ENCODE measurements around the gene TBPL1.
"Not testable (repeated sequence)": the region's sequence is repeated elsewhere in the genome, so short reads cannot be mapped to it uniquely, and the experiment has no call there.

The TBPL1 gene

GRCh38 chr6:133977983-133978895, 25.2 kb downstream of the TBPL1 start:
- peak; percentile 30 to 49 for DNase-seq

- DNase-seq = no peak
These were observed 25.8 kb downstream of the TBPL1 start for GRCh38 chr6:133978896-133979240.

GRCh38 chr6:133979269-133979963, 26.4 kb downstream of the TBPL1 start:
- DNase-seq = not testable (repeated sequence)

- DNase-seq = no peak
These were observed 27.1 kb downstream of the TBPL1 start for GRCh38 chr6:133980168-133980567.

GRCh38 chr6:133983099-133983939, 30.3 kb downstream of the TBPL1 start:
- DNase-seq = peak; percentile 91 to 94

- no peak for DNase-seq
These were observed 32.9 kb downstream of the TBPL1 start for GRCh38 chr6:133985970-133986369.

GRCh38 chr6:133986942-133987341, 33.9 kb downstream of the TBPL1 start:
- DNase-seq = no peak

- DNase-seq = no peak
These were observed 36.5 kb downstream of the TBPL1 start for GRCh38 chr6:133989525-133989924.

- DNase-seq = no peak
These were observed 37.3 kb downstream of the TBPL1 start for GRCh38 chr6:133990321-133990720.

- DNase-seq = no peak
These were observed 38.1 kb downstream of the TBPL1 start for GRCh38 chr6:133991096-133991593.

- no peak for DNase-seq
These were observed 40.1 kb downstream of the TBPL1 start for GRCh38 chr6:133992992-133993680.

GRCh38 chr6:133995296-133995695, 42.3 kb downstream of the TBPL1 start:
- DNase-seq = no peak

- no peak for DNase-seq
These were observed 42.7 kb downstream of the TBPL1 start for GRCh38 chr6:133995758-133996157.

- no peak for DNase-seq
These were observed 44.2 kb downstream of the TBPL1 start for GRCh38 chr6:133997267-133997666.

- DNase-seq = no peak
These were observed 46.3 kb downstream of the TBPL1 start for GRCh38 chr6:133999305-133999704.

GRCh38 chr6:134000443-134000842, 47.4 kb downstream of the TBPL1 start:
- DNase-seq = no peak

GRCh38 chr6:134002821-134003220, 49.8 kb downstream of the TBPL1 start:
- no peak for DNase-seq

- DNase-seq = no peak
These were observed 50.5 kb downstream of the TBPL1 start for GRCh38 chr6:134003542-134003951.

GRCh38 chr6:134004714-134005113, 51.7 kb downstream of the TBPL1 start:
- DNase-seq = no peak

- DNase-seq = no peak
These were observed 52.8 kb downstream of the TBPL1 start for GRCh38 chr6:134005800-134006199.

GRCh38 chr6:134007077-134007476, 54.1 kb downstream of the TBPL1 start:
- DNase-seq = no peak

- no peak for DNase-seq
These were observed 56.9 kb downstream of the TBPL1 start for GRCh38 chr6:134009876-134010275.

Measured in AML-193 (cell line).